ENCODE results near the gene THAP8.

DNA sequence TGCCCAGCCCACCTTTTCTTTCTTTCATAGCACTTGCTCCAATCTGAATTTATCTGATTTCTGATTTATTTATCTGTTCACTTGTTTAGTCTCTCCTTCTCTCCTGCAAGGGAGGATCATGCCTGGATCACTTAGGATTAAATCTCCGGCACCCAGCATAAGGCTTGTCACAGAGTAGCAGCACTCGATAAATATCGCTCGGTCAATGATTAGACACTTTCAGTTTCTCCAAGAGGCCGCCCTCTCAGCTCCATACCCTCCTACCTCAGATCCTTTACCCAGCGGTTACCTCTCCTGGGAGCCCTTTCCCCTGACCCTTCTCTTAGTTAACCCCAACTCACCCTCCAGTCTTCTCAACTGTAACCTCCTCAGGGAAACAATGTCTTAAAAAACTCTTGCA lies 22.8 kb downstream of the THAP8 start:
- TF ChIP-seq EZH2 (IDR thresholded peaks at IDR 0.05; ENCODE audit: borderline replicate concordance, low read depth, low read length, severe bottlenecking), result no peak
- TF ChIP-seq, protein P1, sequence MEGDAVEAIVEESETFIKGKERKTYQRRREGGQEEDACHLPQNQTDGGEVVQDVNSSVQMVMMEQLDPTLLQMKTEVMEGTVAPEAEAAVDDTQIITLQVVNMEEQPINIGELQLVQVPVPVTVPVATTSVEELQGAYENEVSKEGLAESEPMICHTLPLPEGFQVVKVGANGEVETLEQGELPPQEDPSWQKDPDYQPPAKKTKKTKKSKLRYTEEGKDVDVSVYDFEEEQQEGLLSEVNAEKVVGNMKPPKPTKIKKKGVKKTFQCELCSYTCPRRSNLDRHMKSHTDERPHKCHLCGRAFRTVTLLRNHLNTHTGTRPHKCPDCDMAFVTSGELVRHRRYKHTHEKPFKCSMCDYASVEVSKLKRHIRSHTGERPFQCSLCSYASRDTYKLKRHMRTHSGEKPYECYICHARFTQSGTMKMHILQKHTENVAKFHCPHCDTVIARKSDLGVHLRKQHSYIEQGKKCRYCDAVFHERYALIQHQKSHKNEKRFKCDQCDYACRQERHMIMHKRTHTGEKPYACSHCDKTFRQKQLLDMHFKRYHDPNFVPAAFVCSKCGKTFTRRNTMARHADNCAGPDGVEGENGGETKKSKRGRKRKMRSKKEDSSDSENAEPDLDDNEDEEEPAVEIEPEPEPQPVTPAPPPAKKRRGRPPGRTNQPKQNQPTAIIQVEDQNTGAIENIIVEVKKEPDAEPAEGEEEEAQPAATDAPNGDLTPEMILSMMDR (IDR thresholded peaks at IDR 0.05; ENCODE audit: extremely low read depth in 1 of 2, insufficient read depth in 1 of 2, low read depth in 1 of 2, low read length in 2 of 2), result no peak
- no peak for TF ChIP-seq POLR2A (IDR thresholded peaks at IDR 0.05; ENCODE audit: low read depth, low read length)
